Upper lobe of left lung (tissue), 6 donors: ENCODE results near the gene ZNF362. TPM values are rescaled to one million over a fixed set of nuclear protein-coding genes. Genes with fewer than 3 reads are reported as not detected.

ENCODE experiments used
- ATAC-seq, 2 donors: fragments of 200-7000 bp; cut with Tn5 transposase; one replicate each; pipeline ENCODE4 v1.9.1; 2022; ENCODE audit warnings: mild to moderate bottlenecking in 2 of 2, moderate library complexity in 2 of 2; ENCODE audit not compliant: low FRiP score in 2 of 2
- DNase-seq, 2 donors: peaks; one replicate each; pipeline ENCODE4 v3.0.0-alpha.2; 2019 to 2020
- H3K27ac ChIP-seq, 4 donors: fragments of 200-600 bp; sonication (generic); one replicate each; pipeline ENCODE4 v1.5.1; 2016 to 2019
- H3K27me3 ChIP-seq, 4 donors: fragments of 200-600 bp; sonication (generic); one replicate each; pipeline ENCODE4 v1.5.1; 2017 to 2019
- H3K36me3 ChIP-seq, 4 donors: fragments of 200-600 bp; sonication (generic); one replicate each; pipeline ENCODE4 v1.5.1; 2016 to 2019
- H3K4me1 ChIP-seq, 4 donors: fragments of 200-600 bp; sonication (generic); one replicate each; pipeline ENCODE4 v1.5.1; 2018 to 2019
- H3K4me3 ChIP-seq, 4 donors: fragments of 200-600 bp; sonication (generic); one replicate each; pipeline ENCODE4 v1.5.1; 2017 to 2019; ENCODE audit warnings: mild to moderate bottlenecking in 2 of 4, moderate library complexity in 1 of 4
- H3K9me3 ChIP-seq, 4 donors: fragments of 200-600 bp; sonication (generic); one replicate each; pipeline ENCODE4 v1.5.1; 2018 to 2019
- EP300 ChIP-seq, 4 donors: sonication (generic); formaldehyde crosslinking; IDR thresholded peaks; one replicate each; pipeline ENCODE4 v1.5.1; 2017; ENCODE audit warnings: antibody characterized with exemption in 4 of 4, control low read depth in 2 of 4
- POLR2A ChIP-seq, 4 donors: fragments of 450-650 bp; IDR thresholded peaks; one replicate each; pipeline ENCODE4 v1.5.1; 2016 to 2017; ENCODE audit warnings: antibody characterized with exemption in 4 of 4, mild to moderate bottlenecking in 2 of 4
- POLR2AphosphoS5 ChIP-seq, 2 donors: sonication (generic); formaldehyde crosslinking; IDR thresholded peaks; one replicate each; pipeline ENCODE4 v1.5.1; 2017; ENCODE audit warnings: antibody characterized with exemption in 2 of 2
- WGBS, 2 donors: methylation state at CpG; one replicate each; pipeline ENCODE4 v1.1.5; 2017 to 2018; 5-methylcytosine and 5-hydroxymethylcytosine counted together
- total RNA-seq, 6 donors: library from RNA; depleted of rRNA in 4 of 6; stranded (reverse); fragments of >200 nt in 4 of 6; gene quantifications; one replicate each; pipeline versions ENCODE4 v1.1.0 to v1.2.1, GENCODE V29; 2016 to 2021
- TF ChIP-seq, protein P1 (sequence below), 6 experiments: fragments of 450-650 bp in 4 of 6; fragments of 200-600 bp in 2 of 6; sonication (generic) in 2 of 6; IDR thresholded peaks; one replicate each; pipeline ENCODE4 v1.5.1; 2016 to 2019; ENCODE audit warnings: antibody characterized with exemption in 6 of 6
- donor health status: DM: no; HTN: no; CAD: no; lungs with moderate emphysema.
- donor health status: DM: no; HTN: yes; CAD: no; lungs with severe emphysema.

Gene ZNF362
- total RNA-seq, 6 donors from 2014 or later = 14.9 to 41.0 (median 21.3) TPM

GRCh38 chr1:33341190-33341589, 84.9 kb downstream of the ZNF362 start:
- 71 to 80% methylated on average over 6 of the region's 6 CpGs for WGBS, 2 donors
- DNase-seq (no peak), ATAC-seq (no peak)
- Histone ChIP-seq H3K9me3 (no peaks in the 10 kb centered on the region), H3K27me3 (no peaks in the 10 kb centered on the region), H3K4me1 (peaks cover 97 to 99% (median 98%) of the 10 kb centered on the region in 4 donors), H3K4me3 (no peak overlapping the region), H3K27ac (peak overlapping the region; percentile 90 to 99 (median 98)), H3K36me3 (peaks cover 0 to 32% (median 0%) of the 10 kb centered on the region in 4 donors)
- TF ChIP-seq, protein P1, sequence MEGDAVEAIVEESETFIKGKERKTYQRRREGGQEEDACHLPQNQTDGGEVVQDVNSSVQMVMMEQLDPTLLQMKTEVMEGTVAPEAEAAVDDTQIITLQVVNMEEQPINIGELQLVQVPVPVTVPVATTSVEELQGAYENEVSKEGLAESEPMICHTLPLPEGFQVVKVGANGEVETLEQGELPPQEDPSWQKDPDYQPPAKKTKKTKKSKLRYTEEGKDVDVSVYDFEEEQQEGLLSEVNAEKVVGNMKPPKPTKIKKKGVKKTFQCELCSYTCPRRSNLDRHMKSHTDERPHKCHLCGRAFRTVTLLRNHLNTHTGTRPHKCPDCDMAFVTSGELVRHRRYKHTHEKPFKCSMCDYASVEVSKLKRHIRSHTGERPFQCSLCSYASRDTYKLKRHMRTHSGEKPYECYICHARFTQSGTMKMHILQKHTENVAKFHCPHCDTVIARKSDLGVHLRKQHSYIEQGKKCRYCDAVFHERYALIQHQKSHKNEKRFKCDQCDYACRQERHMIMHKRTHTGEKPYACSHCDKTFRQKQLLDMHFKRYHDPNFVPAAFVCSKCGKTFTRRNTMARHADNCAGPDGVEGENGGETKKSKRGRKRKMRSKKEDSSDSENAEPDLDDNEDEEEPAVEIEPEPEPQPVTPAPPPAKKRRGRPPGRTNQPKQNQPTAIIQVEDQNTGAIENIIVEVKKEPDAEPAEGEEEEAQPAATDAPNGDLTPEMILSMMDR (IDR thresholded peaks at IDR 0.05) = no peak
- no peak for TF ChIP-seq POLR2A (IDR thresholded peaks at IDR 0.05)

DNA sequence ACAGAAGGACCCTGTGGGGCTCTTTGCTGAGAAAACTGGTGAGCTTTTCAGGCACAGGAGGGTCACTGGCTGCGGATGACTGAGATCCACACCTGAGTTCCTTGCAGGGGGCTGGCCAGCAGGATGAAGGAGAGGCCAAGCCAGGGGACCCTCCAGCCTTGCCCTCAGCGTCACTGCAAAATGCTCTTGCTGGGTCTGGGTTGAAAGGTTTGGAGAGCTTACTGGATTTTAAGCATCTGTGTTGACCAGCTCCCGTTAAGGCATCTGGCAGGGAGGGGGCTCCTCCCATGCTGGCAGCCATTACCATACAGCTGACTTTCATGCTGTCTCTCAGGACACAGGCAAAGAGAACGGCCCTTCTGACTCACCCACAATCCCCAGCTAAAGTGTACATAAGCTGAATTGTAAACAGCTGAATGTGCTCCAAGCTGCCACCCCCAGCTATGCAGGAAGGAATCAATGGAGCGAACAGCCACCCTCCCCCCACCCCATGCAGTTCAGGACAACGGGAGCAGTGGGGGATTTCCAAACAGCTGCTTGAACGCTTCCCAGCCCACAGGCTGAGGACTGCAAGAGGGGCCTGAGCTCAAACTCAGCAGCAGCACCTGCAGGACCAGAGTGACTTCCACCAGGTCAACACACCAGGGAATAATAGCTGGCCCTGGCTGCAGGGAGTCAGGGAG, 85.9 kb downstream of the ZNF362 start:
- Histone ChIP-seq H3K36me3 (peaks cover 0 to 32% (median 0%) of the 10 kb centered on the region in 4 donors), H3K27ac (peak overlapping the region; percentile 77 to 99 (median 98)), H3K4me3 (peak overlapping the region in 2 of 4 donors; percentile 2 to 16), H3K9me3 (no peaks in the 10 kb centered on the region), H3K4me1 (peaks cover 92 to 99% (median 97%) of the 10 kb centered on the region in 4 donors), H3K27me3 (no peaks in the 10 kb centered on the region)
- ATAC-seq (peak; percentile 70 to 71), DNase-seq (peak in 1 of 2 donors; percentile 92)
- TF ChIP-seq EP300 (IDR thresholded peaks at IDR 0.05) = peak in 2 of 4 donors; percentile 72 to 88
- peak in 1 of 4 donors; percentile 42 for TF ChIP-seq POLR2A (IDR thresholded peaks at IDR 0.05)
- TF ChIP-seq, protein P1 (IDR thresholded peaks at IDR 0.05) = peak in 1 of 6 experiments; percentile 11
- TF ChIP-seq POLR2AphosphoS5 (IDR thresholded peaks at IDR 0.05) = peak; percentile 84 to 88
- WGBS, 2 donors = 0 to 26% methylated on average over 2 to 7 of the region's 7 CpGs

DNA sequence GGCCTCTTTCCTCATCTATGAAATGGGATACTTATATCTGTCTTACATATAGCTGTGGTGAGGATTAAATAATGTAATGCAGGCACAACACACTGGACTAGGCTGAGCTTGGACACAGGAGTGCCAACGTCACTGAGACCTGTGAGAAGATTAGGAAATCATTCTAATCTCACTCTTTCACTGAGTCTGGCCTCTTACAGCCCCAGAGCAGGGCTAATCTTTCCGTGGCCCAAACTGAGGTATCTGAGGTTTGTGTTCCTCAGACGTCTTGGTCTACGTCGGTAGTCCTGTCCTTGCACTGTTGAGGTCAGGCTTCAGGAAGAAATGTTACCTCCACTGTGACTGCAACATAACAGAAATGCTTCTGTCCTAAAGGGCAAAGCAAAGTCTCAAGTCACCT, 87.2 kb downstream of the ZNF362 start:
- 22 to 31% methylated on average over 5 of the region's 5 CpGs for WGBS, 2 donors
- TF ChIP-seq POLR2A (IDR thresholded peaks at IDR 0.05) = peak in 1 of 4 donors; percentile 15
- TF ChIP-seq, protein P1 (IDR thresholded peaks at IDR 0.05) = no peak
- Histone ChIP-seq H3K9me3 (no peaks in the 10 kb centered on the region), H3K27me3 (no peaks in the 10 kb centered on the region), H3K36me3 (peaks cover 0 to 35% (median 0%) of the 10 kb centered on the region in 4 donors), H3K4me1 (peaks cover 79 to 98% (median 96%) of the 10 kb centered on the region in 4 donors), H3K4me3 (no peak overlapping the region), H3K27ac (peak overlapping the region; percentile 77 to 99 (median 98))
- DNase-seq (peak in 1 of 2 donors; percentile 54), ATAC-seq (no peak)

- peaks cover 0 to 35% (median 0%) of the 10 kb centered on the region in 4 donors for H3K36me3 ChIP-seq
- peak overlapping the region; percentile 98 to 99 (median 99) for H3K27ac ChIP-seq
- ATAC-seq = no peak
- 38 to 47% methylated on average over 2 of the region's 2 CpGs for WGBS, 2 donors
- DNase-seq = no peak
- H3K9me3 ChIP-seq = no peaks in the 10 kb centered on the region
- peaks cover 66 to 84% (median 82%) of the 10 kb centered on the region in 4 donors for H3K4me1 ChIP-seq
- TF ChIP-seq, protein P1 (IDR thresholded peaks at IDR 0.05) = no peak
- TF ChIP-seq POLR2AphosphoS5 (IDR thresholded peaks at IDR 0.05) = no peak
- no peak for TF ChIP-seq EP300 (IDR thresholded peaks at IDR 0.05)
- TF ChIP-seq POLR2A (IDR thresholded peaks at IDR 0.05) = no peak
- no peaks in the 10 kb centered on the region for H3K27me3 ChIP-seq
- H3K4me3 ChIP-seq = no peak overlapping the region
These were observed 88.7 kb downstream of the ZNF362 start for GRCh38 chr1:33344896-33345560.
